Breast epithelium (tissue), 3 donors: ENCODE data around the gene LRRC61.

Source experiments
- POLR2A ChIP-seq: fragments of 450-650 bp; IDR thresholded peaks from one replicate; pipeline ENCODE4 v1.6.1; 2016; ENCODE audit warnings: antibody characterized with exemption, mild to moderate bottlenecking, moderate library complexity
- POLR2AphosphoS5 ChIP-seq, 3 donors: sonication (generic); formaldehyde crosslinking; IDR thresholded peaks; one replicate each; pipeline ENCODE4 v1.6.1; 2017; ENCODE audit warnings: antibody characterized with exemption in 3 of 3
- TF ChIP-seq, protein P1 (sequence below), 3 donors: fragments of 450-650 bp; IDR thresholded peaks; one replicate each; pipeline ENCODE4 v1.5.1; 2016 to 2017; ENCODE audit warnings: antibody characterized with exemption in 3 of 3, mild to moderate bottlenecking in 3 of 3, moderate library complexity in 3 of 3

DNA sequence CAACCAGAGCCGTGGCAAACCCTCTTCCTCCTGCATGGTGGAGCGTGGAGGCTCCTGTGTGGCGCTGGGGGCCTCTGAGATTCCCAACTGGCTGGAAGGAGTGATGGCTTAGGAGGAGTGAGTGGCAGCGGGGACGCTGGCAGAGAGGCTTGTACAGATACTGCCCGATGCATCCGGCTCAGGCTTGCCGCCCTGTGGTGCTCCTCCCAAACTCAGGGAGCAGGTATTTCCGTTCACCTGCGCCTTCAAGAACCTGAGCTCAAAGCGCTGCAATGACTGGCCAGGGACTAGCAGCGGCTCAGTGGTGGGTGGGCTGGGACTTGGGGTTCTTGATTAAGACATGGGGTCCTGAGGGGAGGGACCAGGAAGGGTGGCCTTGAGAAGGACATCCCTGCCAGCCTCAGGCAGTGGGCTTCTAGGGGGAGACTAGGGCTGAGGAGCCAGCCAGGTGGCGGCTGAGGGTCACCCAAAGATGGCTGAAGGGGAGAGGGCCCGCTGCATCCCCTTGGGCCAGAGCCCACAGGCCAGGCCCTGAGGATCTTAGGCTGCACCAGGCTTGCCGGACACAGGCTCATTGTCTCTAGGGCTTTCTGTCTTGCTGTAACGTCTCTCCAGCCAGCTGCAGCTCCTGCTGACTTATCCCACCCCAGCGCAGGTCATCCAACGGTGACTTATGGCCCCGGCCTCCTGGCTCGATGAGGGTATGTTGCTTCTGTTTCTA is 59.1 kb downstream of the LRRC61 start:
- TF ChIP-seq, protein P1, sequence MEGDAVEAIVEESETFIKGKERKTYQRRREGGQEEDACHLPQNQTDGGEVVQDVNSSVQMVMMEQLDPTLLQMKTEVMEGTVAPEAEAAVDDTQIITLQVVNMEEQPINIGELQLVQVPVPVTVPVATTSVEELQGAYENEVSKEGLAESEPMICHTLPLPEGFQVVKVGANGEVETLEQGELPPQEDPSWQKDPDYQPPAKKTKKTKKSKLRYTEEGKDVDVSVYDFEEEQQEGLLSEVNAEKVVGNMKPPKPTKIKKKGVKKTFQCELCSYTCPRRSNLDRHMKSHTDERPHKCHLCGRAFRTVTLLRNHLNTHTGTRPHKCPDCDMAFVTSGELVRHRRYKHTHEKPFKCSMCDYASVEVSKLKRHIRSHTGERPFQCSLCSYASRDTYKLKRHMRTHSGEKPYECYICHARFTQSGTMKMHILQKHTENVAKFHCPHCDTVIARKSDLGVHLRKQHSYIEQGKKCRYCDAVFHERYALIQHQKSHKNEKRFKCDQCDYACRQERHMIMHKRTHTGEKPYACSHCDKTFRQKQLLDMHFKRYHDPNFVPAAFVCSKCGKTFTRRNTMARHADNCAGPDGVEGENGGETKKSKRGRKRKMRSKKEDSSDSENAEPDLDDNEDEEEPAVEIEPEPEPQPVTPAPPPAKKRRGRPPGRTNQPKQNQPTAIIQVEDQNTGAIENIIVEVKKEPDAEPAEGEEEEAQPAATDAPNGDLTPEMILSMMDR (IDR thresholded peaks at IDR 0.05) = no peak
- TF ChIP-seq POLR2AphosphoS5 (IDR thresholded peaks at IDR 0.05) (no peak), POLR2A (no peak)
